Stimulated activated CD8-positive, alpha-beta memory T cell treated with anti-CD3 and anti-CD28 coated beads, Interleukin-4, amount 100 ng/mL, for 4 hours (primary cell): ENCODE measurements around the gene FAM120A.

Source experiments
- DNase-seq, 2 donors: peaks; one replicate each; pipeline ENCODE4 v3.0.0-alpha.2; 2020; ENCODE audit warnings: low read depth in 2 of 2, low spot score in 1 of 2

FAM120A gene

GRCh38 chr9:93612052-93612795 lies 160.7 kb downstream of the FAM120A start:
- no peak for DNase-seq

- DNase-seq, result no peak
Observed at GRCh38 chr9:93612796-93613154, 161.3 kb downstream of the FAM120A start.

- no peak for DNase-seq
Observed at GRCh38 chr9:93613174-93613573, 161.7 kb downstream of the FAM120A start.

- no peak for DNase-seq
Observed at GRCh38 chr9:93613791-93614190, 162.3 kb downstream of the FAM120A start.

GRCh38 chr9:93614830-93615468 lies 163.5 kb downstream of the FAM120A start:
- no peak for DNase-seq
